Breast epithelium (tissue), 4 donors: ENCODE data around the gene ZBTB5. TPM values are rescaled to one million over a fixed set of nuclear protein-coding genes. Genes with fewer than 3 reads are reported as not detected.
A peak's percentile ranks its signal among the peaks of the same experiment; 100 is the strongest.
"Not testable (repeated sequence)": the region's sequence is repeated elsewhere in the genome, so short reads cannot be mapped to it uniquely, and the experiment has no call there.

Experiments used
- DNase-seq, 2 donors: peaks; one replicate each; pipeline ENCODE4 v3.0.0-alpha.2; 2019; ENCODE audit warnings: low spot score in 2 of 2
- H3K27ac ChIP-seq, 2 donors: fragments of 200-600 bp; sonication (generic) in 1 of 2; one replicate each; pipeline ENCODE4 v1.5.1; 2016 to 2019; ENCODE audit warnings: mild to moderate bottlenecking in 1 of 2
- H3K27me3 ChIP-seq, 2 donors: fragments of 200-600 bp; sonication (generic) in 1 of 2; one replicate each; pipeline versions ENCODE4 v1.5.1 to v1.6.0; 2017 to 2019; ENCODE audit warnings: control low read depth in 1 of 2, mild to moderate bottlenecking in 1 of 2
- H3K36me3 ChIP-seq: fragments of 200-600 bp; one replicate; pipeline ENCODE4 v1.5.1; 2019
- H3K4me1 ChIP-seq, 2 donors: fragments of 200-600 bp; sonication (generic); one replicate each; pipeline ENCODE4 v1.5.1; 2016 to 2019; ENCODE audit warnings: control low read depth in 1 of 2
- H3K4me3 ChIP-seq, 3 donors: fragments of 200-600 bp; sonication (generic); 1 replicate in 2 of 3; 2 replicates in 1 of 3; pipeline ENCODE4 v1.5.1; 2016 to 2019; ENCODE audit warnings: mild to moderate bottlenecking in 3 of 3, moderate library complexity in 2 of 3
- H3K9me3 ChIP-seq, 2 donors: fragments of 200-600 bp; sonication (generic) in 1 of 2; one replicate each; pipeline ENCODE4 v1.5.1; 2016 to 2019; ENCODE audit warnings: control low read depth in 1 of 2
- POLR2A ChIP-seq: fragments of 450-650 bp; IDR thresholded peaks from one replicate; pipeline ENCODE4 v1.6.1; 2016; ENCODE audit warnings: antibody characterized with exemption, mild to moderate bottlenecking, moderate library complexity
- POLR2AphosphoS5 ChIP-seq, 3 donors: sonication (generic); formaldehyde crosslinking; IDR thresholded peaks; one replicate each; pipeline ENCODE4 v1.6.1; 2017; ENCODE audit warnings: antibody characterized with exemption in 3 of 3
- intact Hi-C: fragments of 100-400 bp; cut with DNase I; formaldehyde crosslinking; loops from one replicate; pipeline ENCODE4 v1.15.1; 2023; ENCODE audit warnings: low total_unique reads
- total RNA-seq, 3 donors: library from RNA; depleted of rRNA; stranded (reverse); fragments of >200 nt; gene quantifications; one replicate each; pipeline ENCODE4 v1.1.0, GENCODE V29; 2016
- TF ChIP-seq, protein P1 (sequence below), 3 donors: fragments of 450-650 bp; IDR thresholded peaks; one replicate each; pipeline ENCODE4 v1.5.1; 2016 to 2017; ENCODE audit warnings: antibody characterized with exemption in 3 of 3, mild to moderate bottlenecking in 3 of 3, moderate library complexity in 3 of 3

Gene ZBTB5
- total RNA-seq, 3 donors from 2014 or later = 10.6 to 21.5 (median 14.7) TPM

- H3K9me3 ChIP-seq = no peaks in the 10 kb centered on the region
- intact Hi-C loops = no loop called here
- H3K36me3 ChIP-seq = no peaks in the 10 kb centered on the region
- H3K4me3 ChIP-seq = peak overlapping the region; percentile 18 to 54 (median 49)
- no peaks in the 10 kb centered on the region for H3K27me3 ChIP-seq
- H3K4me1 ChIP-seq = no peaks in the 10 kb centered on the region
- TF ChIP-seq POLR2A (no peak), POLR2AphosphoS5 (IDR thresholded peaks at IDR 0.05) (no peak)
- TF ChIP-seq, protein P1, sequence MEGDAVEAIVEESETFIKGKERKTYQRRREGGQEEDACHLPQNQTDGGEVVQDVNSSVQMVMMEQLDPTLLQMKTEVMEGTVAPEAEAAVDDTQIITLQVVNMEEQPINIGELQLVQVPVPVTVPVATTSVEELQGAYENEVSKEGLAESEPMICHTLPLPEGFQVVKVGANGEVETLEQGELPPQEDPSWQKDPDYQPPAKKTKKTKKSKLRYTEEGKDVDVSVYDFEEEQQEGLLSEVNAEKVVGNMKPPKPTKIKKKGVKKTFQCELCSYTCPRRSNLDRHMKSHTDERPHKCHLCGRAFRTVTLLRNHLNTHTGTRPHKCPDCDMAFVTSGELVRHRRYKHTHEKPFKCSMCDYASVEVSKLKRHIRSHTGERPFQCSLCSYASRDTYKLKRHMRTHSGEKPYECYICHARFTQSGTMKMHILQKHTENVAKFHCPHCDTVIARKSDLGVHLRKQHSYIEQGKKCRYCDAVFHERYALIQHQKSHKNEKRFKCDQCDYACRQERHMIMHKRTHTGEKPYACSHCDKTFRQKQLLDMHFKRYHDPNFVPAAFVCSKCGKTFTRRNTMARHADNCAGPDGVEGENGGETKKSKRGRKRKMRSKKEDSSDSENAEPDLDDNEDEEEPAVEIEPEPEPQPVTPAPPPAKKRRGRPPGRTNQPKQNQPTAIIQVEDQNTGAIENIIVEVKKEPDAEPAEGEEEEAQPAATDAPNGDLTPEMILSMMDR (IDR thresholded peaks at IDR 0.05) = no peak
- peak overlapping the region; percentile 83 to 87 for H3K27ac ChIP-seq
- DNase-seq = no peak
Observed at GRCh38 chr9:37471942-37472684, 6.9 kb upstream of the ZBTB5 start.

DNA sequence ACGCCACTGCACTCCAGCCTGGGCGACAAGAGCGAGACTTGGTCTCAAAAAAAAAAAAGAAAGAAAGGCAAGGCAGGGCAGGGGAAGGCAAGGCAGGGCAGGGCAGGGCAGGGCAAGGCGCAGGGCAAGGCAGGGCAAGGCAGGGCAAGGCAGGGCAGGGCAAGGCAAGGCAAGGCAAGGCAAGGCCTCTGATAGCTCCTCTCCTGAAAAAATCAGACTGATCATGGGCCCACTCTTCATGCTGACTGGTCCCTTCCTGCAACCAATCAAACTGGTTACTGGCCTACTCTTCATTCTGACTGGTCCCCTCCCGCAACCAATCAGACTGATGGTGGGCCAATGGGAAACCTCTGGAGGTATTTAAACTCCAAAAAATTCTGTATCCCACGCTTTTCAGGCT lies 3.4 kb upstream of the ZBTB5 start:
- no peak for DNase-seq
- intact Hi-C loops = no loop called here
- Histone ChIP-seq H3K27ac (no peak overlapping the region), H3K27me3 (no peaks in the 10 kb centered on the region), H3K9me3 (no peaks in the 10 kb centered on the region), H3K4me1 (no peaks in the 10 kb centered on the region), H3K4me3 (no peak overlapping the region), H3K36me3 (no peaks in the 10 kb centered on the region)
- no peak for TF ChIP-seq POLR2A
- TF ChIP-seq, protein P1 (IDR thresholded peaks at IDR 0.05) = no peak
- TF ChIP-seq POLR2AphosphoS5 (IDR thresholded peaks at IDR 0.05) = no peak

GRCh38 chr9:37467530-37467929 lies 2.3 kb upstream of the ZBTB5 start:
- H3K9me3 ChIP-seq, H3K4me3 ChIP-seq, H3K27me3 ChIP-seq, DNase-seq, H3K27ac ChIP-seq, intact Hi-C loops, H3K36me3 ChIP-seq, H3K4me1 ChIP-seq: not testable (repeated sequence)

- Histone ChIP-seq H3K36me3 (no peaks in the 10 kb centered on the region), H3K4me3 (peak overlapping the region; percentile 67 to 93 (median 88)), H3K9me3 (no peaks in the 10 kb centered on the region), H3K27me3 (no peaks in the 10 kb centered on the region), H3K4me1 (no peaks in the 10 kb centered on the region), H3K27ac (peak overlapping the region; percentile 98 to 100)
- intact Hi-C loops = no loop called here
- peak in 1 of 2 donors; percentile 83 for DNase-seq
- TF ChIP-seq, protein P1 (IDR thresholded peaks at IDR 0.05) = peak in 1 of 3 donors; percentile 17
- no peak for TF ChIP-seq POLR2A
- peak in 1 of 3 donors; percentile 32 for TF ChIP-seq POLR2AphosphoS5 (IDR thresholded peaks at IDR 0.05)
Observed at GRCh38 chr9:37466037-37466709, 923 bp upstream of the ZBTB5 start.

- Histone ChIP-seq H3K27ac (peak overlapping the region; percentile 98 to 100), H3K4me1 (no peaks in the 10 kb centered on the region), H3K36me3 (no peaks in the 10 kb centered on the region), H3K9me3 (no peaks in the 10 kb centered on the region), H3K27me3 (no peaks in the 10 kb centered on the region), H3K4me3 (peak overlapping the region; percentile 67 to 93 (median 88))
- peak; percentile 74 to 78 for DNase-seq
- intact Hi-C loops = no loop called here
- TF ChIP-seq, protein P1 (IDR thresholded peaks at IDR 0.05) = no peak
- TF ChIP-seq POLR2AphosphoS5 (IDR thresholded peaks at IDR 0.05) (peak; percentile 16 to 59 (median 29)), POLR2A (no peak)
Observed at GRCh38 chr9:37464426-37465248, 613 bp downstream of the ZBTB5 start.
